Hepatocyte (in vitro differentiated cells): ENCODE data around the gene ALCAM.

Experiments used
- EZH2 ChIP-seq: fragments of 200-600 bp; sonication (generic); IDR thresholded peaks from 2 replicates; pipeline ENCODE4 v1.6.1; 2016; ENCODE audit warnings: antibody characterized with exemption, mild to moderate bottlenecking, borderline replicate concordance
- EZH2phosphoT487 ChIP-seq: fragments of 200-600 bp; sonication (generic); IDR thresholded peaks from one replicate; pipeline ENCODE4 v1.6.1; 2018; ENCODE audit warnings: antibody characterized with exemption, mild to moderate bottlenecking, low read depth, moderate library complexity; ENCODE audit not compliant: unreplicated experiment, severe bottlenecking
- TF ChIP-seq, protein P1 (sequence below): fragments of 200-600 bp; sonication (generic); IDR thresholded peaks from 2 replicates; pipeline ENCODE4 v1.5.1; 2016; ENCODE audit warnings: antibody characterized with exemption, mild to moderate bottlenecking; ENCODE audit not compliant: poor library complexity

DNA sequence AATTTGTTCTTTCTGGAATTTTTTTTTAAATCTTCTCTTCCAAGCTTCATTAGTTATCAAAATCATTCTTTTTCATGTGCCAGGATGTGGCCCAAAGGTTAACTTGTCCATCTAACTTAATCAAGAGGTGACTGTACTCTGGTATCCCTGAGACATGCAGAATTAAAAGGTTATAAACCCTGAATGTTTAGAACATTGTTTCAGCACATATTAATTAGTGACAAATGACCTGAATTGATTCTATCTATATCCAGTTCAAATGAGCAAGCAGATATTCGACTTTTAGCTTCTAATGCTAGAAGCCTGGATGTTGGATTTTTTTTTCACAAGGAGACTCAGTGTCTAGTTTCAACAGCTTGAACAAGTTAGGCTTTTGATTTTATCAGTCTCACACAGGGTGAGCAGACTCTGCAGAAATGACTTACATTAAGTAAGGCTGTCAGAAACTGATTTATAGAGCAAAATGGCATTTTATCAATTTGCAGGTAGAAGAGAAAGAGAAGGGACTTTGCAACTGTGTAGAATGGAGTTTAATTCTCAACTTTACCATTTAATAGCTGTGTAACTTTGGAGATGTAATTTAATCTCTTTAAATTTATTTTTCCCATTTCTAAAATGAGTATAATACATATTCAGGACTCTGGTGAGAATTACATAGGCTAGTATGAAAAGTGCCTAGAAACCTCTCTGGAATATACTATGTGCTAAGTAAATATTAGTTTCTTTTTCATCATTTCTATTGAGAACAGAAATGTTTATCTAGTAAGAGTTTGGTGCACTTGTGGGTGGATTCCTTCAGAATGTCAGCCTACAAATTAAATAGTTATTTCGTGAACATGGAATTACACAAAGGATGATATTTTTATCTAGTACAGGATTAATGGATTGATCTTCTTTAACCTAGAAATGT lies 100.0 kb downstream of the ALCAM start:
- TF ChIP-seq, protein P1, sequence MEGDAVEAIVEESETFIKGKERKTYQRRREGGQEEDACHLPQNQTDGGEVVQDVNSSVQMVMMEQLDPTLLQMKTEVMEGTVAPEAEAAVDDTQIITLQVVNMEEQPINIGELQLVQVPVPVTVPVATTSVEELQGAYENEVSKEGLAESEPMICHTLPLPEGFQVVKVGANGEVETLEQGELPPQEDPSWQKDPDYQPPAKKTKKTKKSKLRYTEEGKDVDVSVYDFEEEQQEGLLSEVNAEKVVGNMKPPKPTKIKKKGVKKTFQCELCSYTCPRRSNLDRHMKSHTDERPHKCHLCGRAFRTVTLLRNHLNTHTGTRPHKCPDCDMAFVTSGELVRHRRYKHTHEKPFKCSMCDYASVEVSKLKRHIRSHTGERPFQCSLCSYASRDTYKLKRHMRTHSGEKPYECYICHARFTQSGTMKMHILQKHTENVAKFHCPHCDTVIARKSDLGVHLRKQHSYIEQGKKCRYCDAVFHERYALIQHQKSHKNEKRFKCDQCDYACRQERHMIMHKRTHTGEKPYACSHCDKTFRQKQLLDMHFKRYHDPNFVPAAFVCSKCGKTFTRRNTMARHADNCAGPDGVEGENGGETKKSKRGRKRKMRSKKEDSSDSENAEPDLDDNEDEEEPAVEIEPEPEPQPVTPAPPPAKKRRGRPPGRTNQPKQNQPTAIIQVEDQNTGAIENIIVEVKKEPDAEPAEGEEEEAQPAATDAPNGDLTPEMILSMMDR, result no peak
- TF ChIP-seq EZH2 (no peak), EZH2phosphoT487 (no peak)
